Activated CD8-positive, alpha-beta memory T cell treated with anti-CD3 and anti-CD28 coated beads for 24 hours (primary cell): ENCODE results near the gene LRRC30.

Source experiments
- DNase-seq: peaks from one replicate; pipeline ENCODE4 v3.0.0-alpha.2; 2020

The LRRC30 gene

DNA sequence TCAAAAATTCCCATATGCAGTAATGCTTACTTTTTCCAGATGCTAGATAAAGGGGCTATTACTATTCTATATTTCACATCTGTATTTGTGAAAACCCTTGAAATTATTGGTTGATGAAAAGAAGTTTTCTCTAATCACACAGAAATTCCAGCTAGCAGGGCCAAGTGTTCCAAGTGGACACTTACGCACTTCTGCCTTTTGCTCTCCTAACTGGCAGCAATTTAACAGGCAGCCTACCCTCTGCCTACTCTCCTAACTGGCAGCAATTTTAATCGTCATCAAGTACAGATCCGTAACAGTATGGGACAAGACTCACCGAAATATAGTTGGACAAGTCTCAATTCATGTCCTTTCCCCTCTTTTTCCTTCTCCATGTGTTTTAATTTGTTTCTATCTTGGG lies 12.0 kb downstream of the LRRC30 start:
- DNase-seq, result no peak

DNA sequence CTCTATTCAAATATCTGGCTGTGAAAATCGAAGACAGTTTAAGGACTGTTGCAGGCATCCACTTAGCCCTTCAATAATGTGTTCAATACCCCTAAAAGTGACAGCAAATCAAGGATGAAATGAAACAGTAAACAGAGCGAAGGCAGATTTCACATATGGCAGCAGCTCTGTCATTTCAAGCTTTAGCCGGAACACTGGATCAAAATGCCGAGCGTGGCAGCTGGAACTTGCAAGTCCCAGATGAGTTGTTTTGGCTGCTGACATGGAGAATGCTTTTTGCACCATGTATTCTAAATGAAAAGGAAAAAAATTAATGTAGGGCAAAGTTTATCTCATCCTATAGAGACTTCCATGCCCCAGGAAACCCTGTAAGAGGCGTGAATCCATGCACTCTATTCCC lies 18.0 kb downstream of the LRRC30 start:
- DNase-seq, result no peak

DNA sequence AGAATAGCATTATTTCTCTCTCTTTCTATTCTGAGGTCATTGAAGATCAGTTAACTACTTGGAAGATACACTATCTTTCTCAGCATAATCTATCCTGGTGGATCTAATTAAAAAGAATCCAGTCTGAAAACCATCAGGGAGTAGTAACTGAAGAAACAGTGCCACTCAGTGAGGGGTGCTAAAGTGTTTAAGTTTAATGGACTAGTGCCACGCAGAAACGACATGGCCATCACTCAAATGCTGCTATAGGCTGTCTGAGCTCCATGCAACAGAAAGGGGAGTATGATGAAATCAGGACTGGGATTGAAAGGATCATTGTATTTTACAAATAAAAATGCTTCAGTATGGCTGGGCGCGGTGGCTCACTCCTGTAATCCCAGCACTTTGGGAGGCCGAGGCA lies 23.3 kb downstream of the LRRC30 start:
- no peak for DNase-seq

DNA sequence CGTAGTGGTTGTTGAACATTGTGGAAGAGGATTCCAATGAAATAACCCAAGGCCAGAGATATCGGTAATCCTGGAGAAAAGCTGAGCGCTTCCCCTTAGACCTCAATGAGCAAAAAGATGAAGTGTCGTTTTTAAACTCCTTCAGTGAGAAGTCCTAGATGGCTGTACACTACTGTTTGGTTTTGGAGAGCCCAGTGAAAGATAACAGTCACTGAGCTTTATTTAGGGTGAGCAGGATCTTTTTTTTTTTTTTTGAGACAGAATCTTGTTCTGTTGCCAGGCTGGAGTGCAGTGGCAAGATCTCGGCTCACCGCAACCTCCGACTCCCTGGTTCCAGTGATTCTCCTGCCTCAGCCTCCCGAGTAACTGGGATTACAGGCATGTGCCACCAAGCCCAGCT lies 24.2 kb downstream of the LRRC30 start:
- DNase-seq, result no peak

DNA sequence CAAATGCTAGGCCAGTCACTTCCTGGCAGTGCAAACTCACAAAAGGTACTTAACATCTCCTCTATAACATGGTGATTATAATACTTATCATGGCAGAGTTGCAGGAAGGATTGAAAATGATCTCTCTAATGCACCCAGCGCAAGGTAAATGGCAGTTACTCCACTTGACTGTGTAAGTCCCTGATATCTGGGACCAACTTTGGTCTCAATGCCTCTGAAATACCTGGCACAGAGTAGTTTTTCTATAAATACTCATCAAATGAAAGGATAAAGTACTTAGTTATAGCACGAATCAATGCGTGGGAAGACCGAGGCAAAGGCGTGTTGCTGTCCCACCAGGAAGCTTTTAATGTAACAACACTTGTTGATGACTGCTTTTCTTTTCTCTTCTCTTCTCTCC lies 24.8 kb downstream of the LRRC30 start:
- DNase-seq, result no peak

DNA sequence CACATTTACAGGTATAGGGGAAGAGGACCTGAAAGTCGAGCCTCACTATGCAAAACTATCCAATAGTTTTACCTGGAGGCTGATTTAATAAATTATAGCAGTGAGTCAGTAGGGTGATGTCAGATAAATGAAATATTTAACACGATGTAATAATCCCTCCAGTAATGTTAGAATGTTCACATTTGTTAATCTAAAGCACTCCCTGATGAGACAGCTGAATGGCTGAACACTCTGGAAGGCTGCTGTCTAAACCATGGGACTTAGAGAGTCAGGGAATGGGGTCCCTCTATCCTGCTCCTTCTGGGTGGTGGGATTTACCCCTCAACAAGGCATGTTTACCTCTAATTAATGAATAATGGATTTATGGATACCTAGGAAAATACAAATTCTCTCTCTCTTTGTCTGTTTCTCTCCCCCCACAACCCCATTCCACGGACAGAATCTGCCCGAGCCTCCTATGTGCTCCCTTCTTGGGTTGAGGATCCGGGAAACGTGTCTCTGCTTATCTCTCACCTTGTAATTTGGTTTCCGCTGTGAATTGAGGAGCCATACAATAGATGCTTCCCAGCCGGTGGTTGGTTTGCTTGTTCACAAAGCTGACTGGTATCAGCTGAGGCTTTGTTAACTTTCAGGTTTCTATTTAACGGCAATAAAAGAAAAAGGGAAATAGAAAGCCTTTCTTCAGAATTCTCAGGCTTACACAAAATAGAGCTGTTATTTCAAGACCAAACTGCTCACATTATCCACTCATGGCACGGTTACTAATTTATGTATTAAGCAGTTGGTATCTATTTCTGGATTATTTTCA lies 25.9 kb downstream of the LRRC30 start:
- DNase-seq, result no peak

DNA sequence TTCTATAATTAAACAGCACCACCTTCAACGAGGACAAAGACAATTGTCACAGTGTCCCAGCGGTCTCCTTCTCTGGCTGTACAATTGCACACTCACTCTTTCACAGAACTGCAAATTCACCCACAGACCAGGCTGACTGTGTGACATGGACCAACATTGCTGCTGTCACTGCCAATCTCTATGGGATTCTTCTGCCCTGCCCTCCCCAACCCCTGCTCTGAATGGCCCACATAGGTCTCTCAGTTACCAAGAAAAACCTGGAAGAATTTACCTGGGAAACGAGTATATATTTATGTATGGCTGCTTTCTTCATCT lies 26.5 kb downstream of the LRRC30 start:
- no peak for DNase-seq

DNA sequence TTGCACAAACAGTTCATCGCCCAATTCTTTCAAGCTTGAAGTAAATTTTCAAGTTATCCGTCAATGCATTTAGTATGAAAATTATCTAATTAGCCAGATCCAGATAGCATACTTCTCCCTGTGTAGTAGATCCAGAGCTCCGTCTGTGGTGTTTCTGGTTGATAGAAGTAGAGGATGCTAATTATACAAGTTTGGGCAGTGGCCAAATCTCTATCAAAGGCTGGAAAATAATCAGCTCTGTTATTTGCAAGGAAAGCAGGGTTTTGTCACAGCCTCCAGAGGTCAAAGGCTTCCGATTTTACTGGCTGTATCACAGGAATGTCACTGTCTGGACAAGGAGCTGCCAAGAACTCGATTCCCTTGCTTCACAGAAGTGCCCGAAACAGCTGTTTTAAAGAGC lies 28.6 kb downstream of the LRRC30 start:
- DNase-seq, result no peak

DNA sequence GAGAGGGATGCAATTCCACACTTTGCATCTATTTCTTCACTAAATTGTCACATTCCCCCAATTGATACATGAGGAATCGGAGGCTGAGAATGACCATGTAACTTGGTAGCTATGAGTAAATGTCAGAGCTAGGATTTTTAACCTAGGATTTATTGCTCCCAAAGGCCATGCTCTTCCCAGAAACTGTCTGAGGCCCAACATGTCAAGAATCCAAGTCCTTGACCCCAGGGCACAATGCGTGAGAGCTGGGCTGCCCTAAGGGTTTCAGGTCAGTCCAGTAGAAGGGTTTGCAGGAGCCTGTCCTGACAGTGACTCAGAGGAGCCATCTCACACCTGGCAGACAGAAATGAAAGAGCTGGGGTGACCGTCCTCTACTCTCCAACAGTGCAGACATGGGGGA lies 30.3 kb downstream of the LRRC30 start:
- DNase-seq, result no peak

DNA sequence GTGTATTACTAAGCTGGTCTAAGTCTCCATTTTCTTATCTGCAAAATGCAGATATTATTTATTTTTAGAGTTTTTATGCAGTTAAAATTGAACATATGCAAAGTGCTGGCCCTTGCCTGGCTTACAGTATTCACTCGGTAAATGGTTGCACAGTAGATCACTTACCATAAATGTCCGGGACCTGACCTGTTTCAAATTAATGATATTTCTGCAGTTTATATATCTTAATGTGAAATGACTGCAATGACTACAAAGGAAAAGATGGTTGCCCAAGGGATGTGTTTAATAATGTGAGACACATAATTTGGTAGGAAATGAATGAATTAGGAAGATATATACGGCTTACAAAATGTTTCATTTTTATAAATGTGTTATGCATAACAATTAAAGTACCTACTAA lies 37.1 kb downstream of the LRRC30 start:
- DNase-seq, result no peak

DNA sequence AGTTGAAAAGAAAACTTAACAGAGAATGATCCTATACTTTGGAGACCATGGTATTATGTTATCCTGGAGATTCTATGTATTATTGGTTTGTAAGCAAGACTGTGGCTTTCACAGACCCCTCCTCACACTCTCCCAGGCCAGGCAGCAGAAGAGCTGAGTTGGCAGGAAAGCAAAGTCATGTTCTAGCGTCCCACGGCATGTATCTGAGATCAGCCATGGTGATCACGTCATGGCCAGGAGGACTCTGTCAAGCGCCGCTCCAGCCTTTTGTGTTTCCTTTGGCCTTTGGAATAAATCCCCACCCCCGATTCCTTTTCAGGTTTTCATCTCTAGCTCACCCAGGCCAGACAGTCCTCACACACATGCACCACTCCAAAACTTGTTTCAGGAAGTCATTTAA lies 39.1 kb downstream of the LRRC30 start:
- DNase-seq, result no peak

DNA sequence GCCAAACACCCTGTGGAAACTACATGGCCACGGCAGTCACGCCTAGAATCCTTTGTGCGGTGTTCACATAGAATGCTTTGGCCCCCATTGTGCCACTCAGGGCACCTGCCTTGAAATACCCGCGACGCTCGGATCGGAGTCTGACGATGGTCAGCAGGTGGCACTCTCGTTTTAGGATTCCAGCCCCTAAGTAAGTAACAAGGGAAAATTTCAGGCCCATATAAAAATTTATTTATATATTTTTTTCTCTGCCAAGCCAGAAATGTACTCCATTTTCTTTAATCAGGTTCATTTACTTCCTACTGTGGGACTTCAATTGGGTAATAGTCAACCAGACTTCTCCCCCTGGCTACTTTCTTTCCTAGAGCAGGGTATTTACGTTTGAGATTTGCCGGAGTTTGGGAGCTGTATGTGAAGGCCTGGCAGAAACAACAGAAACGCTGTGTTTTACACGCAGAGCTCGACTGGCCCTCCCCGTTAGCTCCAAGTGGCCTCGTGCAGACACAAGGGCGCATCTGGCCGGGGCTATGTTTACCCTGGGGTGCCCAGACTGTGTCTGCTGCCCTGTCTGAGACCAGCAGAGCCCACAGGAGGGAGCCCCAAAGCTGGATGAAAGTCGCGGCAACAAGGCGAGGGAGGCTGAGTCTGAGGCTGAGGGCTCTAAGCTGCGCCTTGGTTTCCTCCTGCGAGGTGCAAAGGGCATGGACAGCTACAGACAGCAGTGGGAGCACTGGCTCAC lies 41.6 kb downstream of the LRRC30 start:
- no peak for DNase-seq

DNA sequence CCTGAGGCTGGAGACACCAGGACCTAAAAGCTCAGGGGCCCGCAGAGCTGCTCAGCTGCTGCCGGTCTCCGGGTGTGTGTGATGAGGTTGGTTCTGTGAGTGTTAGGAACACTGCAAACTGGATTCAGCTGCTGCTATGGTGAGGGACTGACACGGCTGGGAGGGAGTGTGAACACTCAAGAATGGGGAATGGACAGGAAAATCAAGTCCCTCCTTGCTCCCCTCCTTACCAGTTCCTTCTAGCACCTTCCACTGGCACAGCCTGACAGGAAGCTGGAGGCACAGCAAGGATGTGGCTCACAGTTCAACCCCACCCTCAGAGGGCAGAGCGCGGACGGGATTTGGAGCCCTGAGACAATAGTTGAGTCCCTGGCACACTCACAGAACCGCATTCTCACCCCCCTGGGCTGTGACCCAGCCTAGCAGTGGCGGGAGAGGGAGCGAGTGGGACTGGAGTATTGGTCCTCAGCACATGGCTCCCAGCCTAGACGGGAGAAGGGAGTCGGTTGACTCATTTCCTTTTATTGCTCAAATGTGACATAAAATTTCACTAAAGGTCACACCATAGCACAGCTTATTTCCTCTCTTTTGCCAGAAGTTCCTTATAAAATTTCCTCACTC lies 42.5 kb downstream of the LRRC30 start:
- no peak for DNase-seq

DNA sequence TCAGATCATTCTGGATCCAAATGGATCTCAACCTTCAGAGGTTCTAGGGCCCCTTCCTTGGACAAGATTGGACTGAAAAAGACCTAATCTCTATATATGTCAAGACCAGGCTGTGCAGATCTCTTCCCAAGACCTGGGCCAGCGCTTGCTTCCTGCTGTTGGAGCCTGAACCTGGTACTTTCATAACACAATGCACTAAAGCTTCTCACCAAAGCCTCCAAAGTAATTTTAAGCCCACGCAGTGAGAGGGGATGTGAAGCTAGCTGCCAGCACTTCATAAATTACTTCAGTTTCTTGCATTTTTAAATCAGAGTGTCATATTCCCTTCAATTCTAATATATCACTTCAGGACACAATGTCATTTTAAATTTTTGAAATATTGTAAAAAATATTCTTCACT lies 50.7 kb downstream of the LRRC30 start:
- no peak for DNase-seq
